K562 (cell line): ENCODE data around the gene VGLL1. TPM values are rescaled to one million over a fixed set of nuclear protein-coding genes. Genes with fewer than 3 reads are reported as not detected.

Experiments
- GTF2A2 ChIP-seq: IDR thresholded peaks from 2 replicates; pipeline ENCODE4 v1.6.1; 2016; ENCODE audit warnings: mild to moderate bottlenecking, missing genetic modification characterization, missing compliant biosample characterization
- MYNN ChIP-seq, 2 experiments: sonication (generic); formaldehyde crosslinking in 1 of 2; IDR thresholded peaks; 2 replicates each; pipeline versions ENCODE4 v1.5.0 to v1.6.1; 2016 to 2020; ENCODE audit warnings: antibody characterized with exemption in 1 of 2, missing genetic modification reagents in 1 of 2
- NBN ChIP-seq: fragments of 450-650 bp; IDR thresholded peaks from 2 replicates; pipeline ENCODE4 v1.6.1; 2016; ENCODE audit warnings: low read depth, mild to moderate bottlenecking
- NFE2 ChIP-seq: IDR thresholded peaks from 2 replicates; pipeline ENCODE4 v1.6.1; 2014; ENCODE audit warnings: antibody characterized with exemption, low read depth
- NKRF ChIP-seq: fragments of 450-650 bp; IDR thresholded peaks from 2 replicates; pipeline ENCODE4 v1.6.1; 2016; ENCODE audit warnings: borderline replicate concordance
- NR2F6 ChIP-seq: fragments of 450-650 bp; formaldehyde crosslinking; IDR thresholded peaks from 2 replicates; pipeline ENCODE4 v1.4.0; 2020; ENCODE audit warnings: mild to moderate bottlenecking
- PTTG1 ChIP-seq: fragments of 450-650 bp; IDR thresholded peaks from 2 replicates; pipeline ENCODE4 v1.6.1; 2016; ENCODE audit warnings: low read depth, mild to moderate bottlenecking, missing genetic modification characterization, missing compliant biosample characterization
- SIRT6 ChIP-seq: IDR thresholded peaks from one replicate; pipeline ENCODE4 v1.6.1; 2012; ENCODE audit warnings: low read depth, mild to moderate bottlenecking, control low read depth, inconsistent platforms, low read length, moderate library complexity
- SMARCE1 ChIP-seq: fragments of 450-650 bp; IDR thresholded peaks from 2 replicates; pipeline ENCODE4 v1.7.1; 2016; ENCODE audit warnings: mild to moderate bottlenecking
- SREBF2 ChIP-seq: sonication (generic); formaldehyde crosslinking; IDR thresholded peaks from 2 replicates; pipeline ENCODE4 v1.4.0; 2020; ENCODE audit warnings: mild to moderate bottlenecking, missing genetic modification reagents
- TSHZ1 ChIP-seq: fragments of 250-450 bp; sonication (Bioruptor Pico); IDR thresholded peaks from 2 replicates; pipeline ENCODE4 v1.4.0; 2020; ENCODE audit warnings: mild to moderate bottlenecking, moderate library complexity
- ZHX1 ChIP-seq: fragments of 150-350 bp; conservative IDR thresholded peaks from 2 replicates; pipeline ENCODE4 v1.6.1; 2014; ENCODE audit warnings: low read length
- ZNF121 ChIP-seq: sonication (generic); formaldehyde crosslinking; conservative IDR thresholded peaks from 2 replicates; pipeline ENCODE4 v1.8.0; 2022; ENCODE audit warnings: missing genetic modification reagents
- ZNF274 ChIP-seq: IDR thresholded peaks from 2 replicates; pipeline ENCODE4 v1.6.1; 2011; ENCODE audit warnings: low read depth, mild to moderate bottlenecking, low read length, moderate library complexity, borderline replicate concordance
- ZZZ3 ChIP-seq: fragments of 450-650 bp; IDR thresholded peaks from 2 replicates; pipeline ENCODE4 v1.6.1; 2016; ENCODE audit warnings: antibody characterized with exemption, mild to moderate bottlenecking, moderate library complexity
- polyA plus RNA-seq, 8 experiments: library from polyadenylated mRNA; depleted of rRNA in 4 of 8; stranded (reverse) in 5 of 8; unstranded in 3 of 8; fragments of >200 nt; fragmentation: Nextera tagmentation in 2 of 8; fragmentation: Illumina TruSeq in 1 of 8; extraction: Ambion mirVana in 2 of 8; extraction: Trizol in 1 of 8; gene quantifications; 2 replicates each; pipeline versions ENCODE4 v1.2.1 to v1.2.3, GENCODE V29; 2011 to 2014; ENCODE audit warnings: inconsistent platforms in 1 of 8, missing spikeins in 1 of 8
- total RNA-seq, 7 experiments: library from RNA; depleted of rRNA in 6 of 7; stranded (reverse); fragments of >200 nt in 6 of 7; fragmentation: Illumina TruSeq in 2 of 7; extraction: Trizol in 2 of 7; gene quantifications; 2 replicates each; pipeline versions ENCODE4 v1.2.1 to v1.2.3, GENCODE V29; 2011 to 2021; ENCODE audit warnings: low replicate concordance in 1 of 7
- TF ChIP-seq, protein P1 (sequence below): IDR thresholded peaks from 2 replicates; pipeline ENCODE4 v1.6.1; 2012; ENCODE audit warnings: low read depth, low read length, improper control_type of control experiment, borderline replicate concordance
- TF ChIP-seq, protein P2 (sequence below): sonication (generic); formaldehyde crosslinking; IDR thresholded peaks from 2 replicates; pipeline ENCODE4 v1.8.0; 2022; ENCODE audit warnings: mild to moderate bottlenecking, low read depth, missing genetic modification reagents

The VGLL1 gene
- total and polyA plus RNA-seq, 9 of the 15 experiments (the other 6 are each of a cell fraction or from before 2014, with no cell fraction given), result not detected

- TF ChIP-seq TSHZ1 (no peak), NKRF (no peak), NR2F6 (CRISPR knock-in tag) (no peak), ZHX1 (no peak), ZZZ3 (no peak), SMARCE1 (no peak), MYNN (IDR thresholded peaks at IDR 0.05) (no peak), MYNN (CRISPR knock-in tag; IDR thresholded peaks at IDR 0.05) (no peak), GTF2A2 (tag) (no peak), SIRT6 (no peak), SREBF2 (no peak), NFE2 (no peak), ZNF121 (CRISPR knock-in tag) (no peak), ZNF274 (no peak), NBN (0 out of 2 replicates have a peak, but pooled peaks have one; percentile 48), PTTG1 (tag) (no peak)
- TF ChIP-seq, protein P1, sequence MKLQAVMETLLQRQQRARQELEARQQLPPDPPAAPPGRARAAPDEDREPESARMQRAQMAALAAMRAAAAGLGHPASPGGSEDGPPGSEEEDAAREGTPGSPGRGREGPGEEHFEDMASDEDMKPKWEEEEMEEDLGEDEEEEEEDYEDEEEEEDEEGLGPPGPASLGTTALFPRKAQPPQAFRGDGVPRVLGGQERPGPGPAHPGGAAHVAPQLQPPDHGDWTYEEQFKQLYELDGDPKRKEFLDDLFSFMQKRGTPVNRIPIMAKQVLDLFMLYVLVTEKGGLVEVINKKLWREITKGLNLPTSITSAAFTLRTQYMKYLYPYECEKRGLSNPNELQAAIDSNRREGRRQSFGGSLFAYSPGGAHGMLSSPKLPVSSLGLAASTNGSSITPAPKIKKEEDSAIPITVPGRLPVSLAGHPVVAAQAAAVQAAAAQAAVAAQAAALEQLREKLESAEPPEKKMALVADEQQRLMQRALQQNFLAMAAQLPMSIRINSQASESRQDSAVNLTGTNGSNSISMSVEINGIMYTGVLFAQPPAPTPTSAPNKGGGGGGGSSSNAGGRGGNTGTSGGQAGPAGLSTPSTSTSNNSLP, result no peak
- TF ChIP-seq, protein P2, sequence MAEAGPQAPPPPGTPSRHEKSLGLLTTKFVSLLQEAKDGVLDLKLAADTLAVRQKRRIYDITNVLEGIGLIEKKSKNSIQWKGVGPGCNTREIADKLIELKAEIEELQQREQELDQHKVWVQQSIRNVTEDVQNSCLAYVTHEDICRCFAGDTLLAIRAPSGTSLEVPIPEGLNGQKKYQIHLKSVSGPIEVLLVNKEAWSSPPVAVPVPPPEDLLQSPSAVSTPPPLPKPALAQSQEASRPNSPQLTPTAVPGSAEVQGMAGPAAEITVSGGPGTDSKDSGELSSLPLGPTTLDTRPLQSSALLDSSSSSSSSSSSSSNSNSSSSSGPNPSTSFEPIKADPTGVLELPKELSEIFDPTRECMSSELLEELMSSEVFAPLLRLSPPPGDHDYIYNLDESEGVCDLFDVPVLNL (CRISPR knock-in tag), result no peak
Measured at GRCh38 chrX:136496186-136496763, 35.7 kb upstream of the VGLL1 start (continued).
